GM10847 (cell line): Measurements from ENCODE around the gene MYPN.

ENCODE experiments used
- POLR2A ChIP-seq: IDR thresholded peaks from 2 replicates; pipeline ENCODE4 v1.6.1; 2011; ENCODE audit not compliant: insufficient read length; ENCODE audit errors: extremely low read depth

MYPN gene

GRCh38 chr10:68223535-68224165, 114.4 kb downstream of the MYPN start:
- TF ChIP-seq POLR2A: no peak

- TF ChIP-seq POLR2A: no peak
Measured at GRCh38 chr10:68224810-68225209, 115.5 kb downstream of the MYPN start.

GRCh38 chr10:68230268-68230667, 121.0 kb downstream of the MYPN start:
- no peak for TF ChIP-seq POLR2A

GRCh38 chr10:68231106-68231816, 122.0 kb downstream of the MYPN start:
- no peak for TF ChIP-seq POLR2A

- TF ChIP-seq POLR2A: no peak
Measured at GRCh38 chr10:68231817-68232251, 122.5 kb downstream of the MYPN start, which contains the start of gene ATOH7. Gene ATOH7 (minus strand): TSS chr10:68232113. CDS start chr10:68231677, 436 bp downstream.

- TF ChIP-seq POLR2A: no peak
Measured at GRCh38 chr10:68233046-68233445, 123.8 kb downstream of the MYPN start.

- TF ChIP-seq POLR2A: no peak
Measured at GRCh38 chr10:68235111-68235510, 125.8 kb downstream of the MYPN start.

GRCh38 chr10:68235581-68235980, 126.3 kb downstream of the MYPN start:
- TF ChIP-seq POLR2A: no peak

GRCh38 chr10:68237173-68237572, 127.9 kb downstream of the MYPN start:
- TF ChIP-seq POLR2A: no peak

- TF ChIP-seq POLR2A: no peak
Measured at GRCh38 chr10:68238371-68238770, 129.1 kb downstream of the MYPN start.

- no peak for TF ChIP-seq POLR2A
Measured at GRCh38 chr10:68239069-68239468, 129.8 kb downstream of the MYPN start.

GRCh38 chr10:68239596-68240150, 130.4 kb downstream of the MYPN start:
- TF ChIP-seq POLR2A: no peak

GRCh38 chr10:68242051-68242450, 132.8 kb downstream of the MYPN start:
- no peak for TF ChIP-seq POLR2A

GRCh38 chr10:68247931-68248330, 138.6 kb downstream of the MYPN start:
- TF ChIP-seq POLR2A: no peak

GRCh38 chr10:68249297-68249696, 140.0 kb downstream of the MYPN start:
- TF ChIP-seq POLR2A: no peak

GRCh38 chr10:68251151-68251550, 141.9 kb downstream of the MYPN start:
- no peak for TF ChIP-seq POLR2A
